Coronary artery (tissue), 2 donors: ENCODE results near the gene PARP3.

Experiments
- DNase-seq: peaks from one replicate; pipeline ENCODE4 v3.0.0-alpha.2; 2017; ENCODE audit warnings: low spot score
- H3K27ac ChIP-seq, 2 donors: fragments of 200-600 bp; sonication (generic); one replicate each; pipeline ENCODE4 v1.5.1; 2016 to 2019
- H3K4me3 ChIP-seq: fragments of 200-600 bp; sonication (generic); 2 replicates; pipeline ENCODE4 v1.5.1; 2016; ENCODE audit warnings: mild to moderate bottlenecking, moderate library complexity
- TF ChIP-seq, protein P1 (sequence below): fragments of 200-600 bp; sonication (generic); IDR thresholded peaks from one replicate; pipeline ENCODE4 v1.5.1; 2019; ENCODE audit warnings: antibody characterized with exemption

The PARP3 gene

GRCh38 chr3:51958603-51959521, 16.7 kb downstream of the PARP3 start:
- H3K4me3 ChIP-seq: no peak overlapping the region
- no peak overlapping the region for H3K27ac ChIP-seq
- TF ChIP-seq, protein P1, sequence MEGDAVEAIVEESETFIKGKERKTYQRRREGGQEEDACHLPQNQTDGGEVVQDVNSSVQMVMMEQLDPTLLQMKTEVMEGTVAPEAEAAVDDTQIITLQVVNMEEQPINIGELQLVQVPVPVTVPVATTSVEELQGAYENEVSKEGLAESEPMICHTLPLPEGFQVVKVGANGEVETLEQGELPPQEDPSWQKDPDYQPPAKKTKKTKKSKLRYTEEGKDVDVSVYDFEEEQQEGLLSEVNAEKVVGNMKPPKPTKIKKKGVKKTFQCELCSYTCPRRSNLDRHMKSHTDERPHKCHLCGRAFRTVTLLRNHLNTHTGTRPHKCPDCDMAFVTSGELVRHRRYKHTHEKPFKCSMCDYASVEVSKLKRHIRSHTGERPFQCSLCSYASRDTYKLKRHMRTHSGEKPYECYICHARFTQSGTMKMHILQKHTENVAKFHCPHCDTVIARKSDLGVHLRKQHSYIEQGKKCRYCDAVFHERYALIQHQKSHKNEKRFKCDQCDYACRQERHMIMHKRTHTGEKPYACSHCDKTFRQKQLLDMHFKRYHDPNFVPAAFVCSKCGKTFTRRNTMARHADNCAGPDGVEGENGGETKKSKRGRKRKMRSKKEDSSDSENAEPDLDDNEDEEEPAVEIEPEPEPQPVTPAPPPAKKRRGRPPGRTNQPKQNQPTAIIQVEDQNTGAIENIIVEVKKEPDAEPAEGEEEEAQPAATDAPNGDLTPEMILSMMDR: no peak
- DNase-seq: no peak

- TF ChIP-seq, protein P1: no peak
- H3K27ac ChIP-seq: no peak overlapping the region
- no peak for DNase-seq
- no peak overlapping the region for H3K4me3 ChIP-seq
Observed at GRCh38 chr3:51959651-51960050, 17.5 kb downstream of the PARP3 start.

DNA sequence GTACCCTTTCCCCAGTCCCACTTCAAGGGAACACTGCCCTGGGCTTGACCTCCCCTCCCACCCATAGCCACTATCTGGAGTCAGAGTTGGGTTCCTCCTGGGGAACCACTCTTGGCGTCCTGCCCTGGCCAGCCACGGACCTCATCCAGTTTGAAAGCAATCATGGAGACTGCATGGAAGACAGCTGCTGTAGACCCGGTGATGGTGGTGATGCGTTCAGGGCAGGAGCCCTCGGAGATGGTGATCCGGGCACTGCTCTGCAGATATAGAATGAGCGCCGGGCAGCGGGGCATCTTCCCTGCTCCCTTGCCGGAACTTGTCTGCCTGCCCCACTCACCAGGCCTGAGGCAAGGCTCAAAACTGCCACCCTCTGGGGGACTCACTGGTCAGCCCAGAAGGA, 18.2 kb downstream of the PARP3 start:
- Histone ChIP-seq H3K27ac (no peak overlapping the region), H3K4me3 (no peak overlapping the region)
- DNase-seq: no peak
- TF ChIP-seq, protein P1: no peak

DNA sequence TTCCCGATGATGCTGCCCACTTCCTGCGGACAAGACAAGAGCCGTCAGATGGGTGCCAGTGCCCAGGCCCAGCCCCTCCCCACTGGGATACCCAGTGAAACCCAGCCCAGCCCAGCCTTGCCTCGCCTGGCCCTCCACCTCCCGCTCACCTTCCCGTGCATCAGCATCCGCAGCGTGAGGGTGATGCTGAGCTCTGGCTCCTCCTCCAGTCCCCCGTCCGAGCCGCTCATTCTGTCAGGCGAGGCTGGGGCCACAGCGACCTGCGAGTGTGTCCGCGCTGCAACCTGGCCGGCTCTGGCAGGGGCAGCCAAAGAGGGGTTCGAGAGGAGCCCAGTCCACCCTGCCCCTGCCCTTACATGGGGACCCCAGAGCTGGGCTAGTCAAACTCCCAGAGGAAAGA, 18.8 kb downstream of the PARP3 start:
- TF ChIP-seq, protein P1: no peak
- Histone ChIP-seq H3K27ac (no peak overlapping the region), H3K4me3 (no peak overlapping the region)
- no peak for DNase-seq

DNA sequence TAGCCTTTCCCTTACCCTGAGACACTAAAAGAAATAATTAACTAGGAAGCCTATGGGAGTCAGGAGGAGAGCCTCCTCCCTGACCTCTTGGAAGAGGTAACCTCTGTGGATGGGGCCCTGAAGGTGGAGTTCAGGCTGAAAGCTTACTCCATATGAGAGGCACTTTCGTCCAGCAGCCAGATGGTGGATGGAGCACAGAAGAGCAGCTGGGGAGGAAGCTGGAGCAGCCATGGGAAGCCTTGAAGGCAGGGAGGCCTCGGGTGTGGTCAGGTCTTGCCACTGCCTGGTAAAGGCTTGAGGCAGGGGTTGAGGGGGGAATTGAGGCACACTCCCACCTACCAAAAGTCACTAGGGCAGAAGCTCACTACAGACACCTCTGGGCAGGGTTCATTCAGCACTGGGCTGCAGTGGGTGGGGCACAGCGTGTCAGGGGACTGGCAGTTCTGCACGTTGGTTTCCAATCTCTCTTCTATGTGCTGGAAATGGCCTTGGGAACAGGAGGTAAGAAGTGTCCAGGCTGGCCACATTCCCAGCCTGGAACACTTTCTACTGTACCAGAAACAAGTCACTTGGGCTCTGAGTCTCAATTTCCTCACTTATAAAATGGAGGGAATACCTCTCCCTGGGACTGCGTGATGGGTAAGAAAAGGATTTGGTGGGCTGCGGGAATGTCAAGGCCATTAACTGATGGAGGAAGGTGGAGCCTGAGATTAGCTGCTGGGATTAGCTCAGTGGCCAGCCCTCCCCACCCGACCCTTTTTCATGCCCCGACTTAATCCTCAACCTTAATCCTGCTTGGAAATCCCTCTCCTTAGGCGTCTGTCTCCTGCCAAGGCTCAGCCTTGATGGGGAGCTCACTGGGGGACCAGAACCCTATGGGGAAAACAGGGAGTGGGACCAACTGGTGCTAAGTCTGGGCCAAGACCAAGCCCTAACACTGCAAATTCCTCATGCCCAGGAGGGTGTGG, 19.7 kb downstream of the PARP3 start:
- TF ChIP-seq, protein P1: no peak
- no peak for DNase-seq
- Histone ChIP-seq H3K4me3 (no peak overlapping the region), H3K27ac (no peak overlapping the region)

- Histone ChIP-seq H3K27ac (no peak overlapping the region), H3K4me3 (no peak overlapping the region)
- TF ChIP-seq, protein P1: no peak
- DNase-seq: no peak
Observed at GRCh38 chr3:51962854-51963530, 20.8 kb downstream of the PARP3 start.
